GM18868 (cell line): ENCODE data around the gene TEKTIP1.

Experiments
- ATAC-seq: cut with Tn5 transposase; IDR thresholded peaks from one replicate; pipeline ENCODE4 v1.9.1; 2021; ENCODE audit warnings: mild to moderate bottlenecking, moderate library complexity; ENCODE audit not compliant: unreplicated experiment

Gene TEKTIP1

DNA sequence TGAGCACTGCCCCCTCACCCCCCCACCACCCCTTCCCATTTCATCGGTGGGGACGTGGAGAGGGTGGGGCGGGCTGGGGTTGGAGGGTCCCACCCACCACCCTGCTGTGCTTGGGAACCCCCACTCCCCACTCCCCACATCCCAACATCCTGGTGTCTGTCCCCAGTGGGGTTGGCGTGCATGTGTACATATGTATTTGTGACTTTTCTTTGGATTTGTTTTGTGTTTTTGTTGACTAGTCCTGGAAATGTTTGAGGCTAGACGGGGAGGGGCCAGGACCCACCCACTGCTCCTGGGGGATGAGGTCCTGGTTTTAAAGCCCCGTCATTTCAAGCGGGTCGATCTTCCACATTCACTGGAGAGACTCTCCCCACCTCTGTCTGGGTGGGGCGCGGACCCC, 3.0 kb upstream of the TEKTIP1 start:
- ATAC-seq: no peak

DNA sequence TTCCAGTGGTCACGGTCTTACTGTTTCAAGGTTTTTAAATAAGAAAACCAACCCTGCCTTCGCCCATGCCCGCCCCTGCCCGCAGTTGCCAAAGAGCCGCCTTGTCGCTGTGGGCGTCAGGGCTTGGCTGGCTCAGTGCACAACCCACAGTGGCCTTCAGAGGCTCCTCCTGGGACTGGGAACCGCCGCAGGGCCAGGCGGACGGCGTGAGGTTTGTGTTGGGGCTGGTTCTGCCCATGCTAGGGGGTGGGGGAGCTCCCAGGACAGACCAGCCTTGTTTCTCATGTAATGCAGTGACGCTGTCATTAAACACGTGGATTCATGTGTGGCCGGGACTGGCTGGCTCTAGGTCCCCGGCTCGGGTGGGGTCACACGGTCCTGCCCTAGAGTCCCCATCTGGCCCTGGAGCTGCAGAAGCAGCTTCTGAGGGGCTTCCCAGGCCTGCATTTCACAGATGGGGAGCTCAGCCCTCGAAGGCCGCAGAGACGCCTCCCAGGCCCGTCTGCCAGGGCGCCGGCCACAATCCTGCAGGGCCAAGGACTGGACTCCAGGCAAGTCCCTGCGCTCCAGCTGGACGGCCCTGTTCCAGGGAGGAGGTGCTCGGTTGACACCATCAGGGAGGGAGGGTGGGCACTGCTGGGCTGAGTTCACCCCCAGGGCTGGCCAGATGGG, 2.4 kb upstream of the TEKTIP1 start:
- ATAC-seq: no peak

- ATAC-seq: no peak
These were observed 1.9 kb upstream of the TEKTIP1 start for GRCh38 chr19:3537101-3537437.

DNA sequence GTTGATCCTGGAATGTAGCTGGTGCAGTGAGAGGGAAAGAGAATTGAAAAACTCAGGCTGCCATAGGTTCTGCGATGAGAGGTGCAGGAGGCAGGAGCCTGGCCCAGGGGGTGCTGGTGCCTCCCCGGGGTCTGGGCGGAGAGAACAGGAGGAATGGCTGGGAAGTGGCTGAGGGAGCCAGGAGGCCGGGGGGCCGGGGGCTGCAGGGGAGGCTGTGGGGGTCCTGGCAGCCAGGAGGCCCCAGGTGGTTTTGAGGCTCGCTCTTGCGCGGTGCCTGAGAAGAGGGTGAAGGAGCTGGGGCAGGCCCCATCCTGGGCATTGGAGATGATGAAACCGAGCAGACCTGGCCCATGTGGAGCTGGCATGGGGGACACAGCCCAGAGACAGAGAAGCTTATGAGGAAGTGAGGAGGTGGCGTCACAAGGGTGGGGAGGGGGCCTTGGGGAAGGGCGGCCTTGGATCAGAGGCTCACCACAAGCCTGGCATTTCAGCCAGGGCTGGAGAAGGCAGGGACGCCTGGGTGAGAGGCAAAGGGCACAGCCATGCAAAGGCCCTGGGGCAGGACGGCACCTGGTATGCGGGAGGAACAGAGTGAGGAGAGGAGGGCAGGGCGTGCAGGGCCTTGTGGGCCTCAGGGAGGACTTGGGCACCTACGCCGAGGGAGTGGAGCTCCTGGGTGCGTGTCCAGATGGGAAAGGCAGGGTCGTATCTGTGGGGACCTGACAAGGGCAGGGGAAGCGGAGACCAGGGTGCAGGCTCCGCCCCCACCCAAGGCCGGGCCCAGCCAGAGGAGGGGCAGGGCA, 1.3 kb upstream of the TEKTIP1 start:
- no peak for ATAC-seq

GRCh38 chr19:3538258-3538929, 580 bp upstream of the TEKTIP1 start:
- no peak for ATAC-seq

GRCh38 chr19:3539756-3540118, 763 bp downstream of the TEKTIP1 start:
- ATAC-seq: no peak

- no peak for ATAC-seq
These were observed 4.4 kb downstream of the TEKTIP1 start for GRCh38 chr19:3543150-3544057.

- no peak for ATAC-seq
These were observed 5.0 kb downstream of the TEKTIP1 start for GRCh38 chr19:3544058-3544376.

GRCh38 chr19:3544742-3545668, 6.0 kb downstream of the TEKTIP1 start:
- no peak for ATAC-seq

GRCh38 chr19:3545669-3546034, 6.7 kb downstream of the TEKTIP1 start:
- no peak for ATAC-seq

DNA sequence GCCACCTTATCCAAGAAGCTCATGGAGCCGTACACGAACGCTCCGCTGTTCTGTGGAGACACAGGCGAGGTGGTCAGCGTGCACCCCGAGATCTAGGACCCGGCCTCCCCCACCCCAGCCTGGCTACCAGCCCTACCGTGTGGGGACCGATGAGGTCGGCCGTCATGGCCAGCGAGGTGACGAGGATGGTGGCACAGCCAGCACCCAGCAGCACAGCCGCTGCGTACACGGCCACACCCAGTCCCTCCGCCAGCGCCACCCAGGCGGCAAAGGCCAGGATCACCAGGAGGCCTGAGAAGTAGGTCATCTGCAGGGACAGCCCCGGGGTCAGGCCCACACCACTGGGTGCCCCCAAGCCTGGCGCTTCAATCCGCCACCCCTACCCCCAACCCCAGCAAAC, 7.1 kb downstream of the TEKTIP1 start:
- ATAC-seq: no peak

GRCh38 chr19:3547301-3547731, 8.3 kb downstream of the TEKTIP1 start:
- ATAC-seq: no peak

DNA sequence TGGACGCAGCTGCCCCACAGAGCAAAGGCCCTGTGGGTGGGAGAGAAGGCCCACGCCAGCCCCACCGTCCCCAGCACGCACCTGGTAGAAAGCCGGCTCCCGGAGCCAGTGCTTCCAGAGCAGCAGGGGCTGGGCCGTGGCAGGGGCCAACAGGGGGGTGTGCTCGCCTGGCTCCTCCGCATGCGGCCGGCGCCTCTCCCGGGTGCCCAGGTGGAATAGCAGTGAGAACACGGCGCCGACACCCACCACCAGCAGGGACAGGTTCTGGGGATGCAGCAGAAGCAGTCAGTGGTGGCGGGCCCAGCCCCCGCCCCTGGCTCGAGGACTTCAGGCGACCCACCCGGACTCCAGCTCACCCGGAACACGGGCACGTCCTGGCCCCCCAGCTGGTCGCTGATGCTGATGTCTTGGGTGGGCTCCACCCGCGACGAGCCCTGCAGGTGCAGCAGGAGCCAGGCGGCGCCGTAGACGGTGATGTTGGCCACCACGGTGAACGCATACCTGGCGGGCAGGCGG, 8.9 kb downstream of the TEKTIP1 start:
- ATAC-seq: no peak

DNA sequence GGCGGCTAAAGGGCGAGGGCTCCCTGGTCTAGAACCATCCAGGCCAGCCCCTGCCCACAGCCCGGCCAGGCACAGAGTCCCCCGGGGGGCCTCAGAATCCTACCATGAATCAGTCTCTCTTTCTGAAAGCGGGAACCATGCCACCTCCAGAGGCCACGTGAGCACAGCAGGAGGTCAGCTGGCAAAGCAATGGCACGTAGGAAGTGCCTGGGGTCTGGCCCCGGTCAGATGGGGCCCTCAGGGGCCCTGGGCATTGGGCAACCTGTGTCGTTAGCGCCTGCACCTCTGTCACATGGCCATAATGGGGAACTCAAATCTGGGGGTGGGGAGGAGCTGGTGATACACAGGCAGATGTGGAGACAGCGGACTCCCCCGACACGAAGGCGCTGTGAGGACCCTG, 9.6 kb downstream of the TEKTIP1 start:
- ATAC-seq: no peak

DNA sequence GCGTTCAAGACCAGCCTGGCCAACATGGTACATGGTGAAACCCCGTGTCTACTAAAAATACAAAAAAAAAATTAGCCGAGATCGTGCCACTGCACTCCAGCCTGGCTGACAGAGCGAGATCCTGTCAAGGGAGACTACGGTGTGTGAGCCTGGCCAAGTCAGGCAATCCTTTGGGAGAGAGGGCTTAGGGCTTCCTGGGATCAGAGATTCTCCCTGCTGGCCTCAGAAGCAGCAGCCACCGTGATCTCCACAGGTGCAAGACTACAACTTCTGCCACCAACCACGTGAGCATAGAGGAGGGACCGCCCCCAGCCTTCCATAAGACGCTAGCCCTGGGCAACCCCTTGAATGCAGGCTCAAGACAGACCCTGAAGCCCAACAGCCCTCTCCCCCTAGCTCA, 10.8 kb downstream of the TEKTIP1 start:
- ATAC-seq: no peak

GRCh38 chr19:3550947-3551791, 12.2 kb downstream of the TEKTIP1 start:
- ATAC-seq: no peak

- no peak for ATAC-seq
These were observed 12.8 kb downstream of the TEKTIP1 start for GRCh38 chr19:3551792-3552095.

GRCh38 chr19:3554254-3555083, 15.5 kb downstream of the TEKTIP1 start:
- ATAC-seq: no peak
